Muscle layer of colon (tissue), 2 donors: ENCODE data around the gene DMKN.

Source experiments
- H3K27ac ChIP-seq: one replicate; pipeline ENCODE4 v1.7.0; 2013; ENCODE audit warnings: low read depth, mild to moderate bottlenecking, low read length, moderate library complexity
- H3K27me3 ChIP-seq, 2 donors: one replicate each; pipeline ENCODE4 v1.7.0; 2013; ENCODE audit warnings: low read length in 2 of 2, mild to moderate bottlenecking in 2 of 2; ENCODE audit not compliant: insufficient read depth in 2 of 2, control insufficient read depth in 1 of 2
- H3K36me3 ChIP-seq: one replicate; pipeline ENCODE4 v1.7.0; 2013; ENCODE audit warnings: mild to moderate bottlenecking, low read length; ENCODE audit not compliant: insufficient read depth
- H3K4me1 ChIP-seq: one replicate; pipeline ENCODE4 v1.7.0; 2013; ENCODE audit warnings: mild to moderate bottlenecking, low read length; ENCODE audit not compliant: insufficient read depth
- H3K4me3 ChIP-seq, 2 donors: one replicate each; pipeline ENCODE4 v1.7.0; 2013; ENCODE audit warnings: low read length in 2 of 2, low read depth in 1 of 2, mild to moderate bottlenecking in 1 of 2, moderate library complexity in 1 of 2
- H3K9ac ChIP-seq: one replicate; pipeline ENCODE4 v1.7.0; 2013; ENCODE audit warnings: low read length
- H3K9me3 ChIP-seq: one replicate; pipeline ENCODE4 v1.7.0; 2013; ENCODE audit warnings: mild to moderate bottlenecking, low read length
- donor health status: abdominal sarcoma.
- donor health status: Adenocarcinoma of cecum.

The DMKN gene

DNA sequence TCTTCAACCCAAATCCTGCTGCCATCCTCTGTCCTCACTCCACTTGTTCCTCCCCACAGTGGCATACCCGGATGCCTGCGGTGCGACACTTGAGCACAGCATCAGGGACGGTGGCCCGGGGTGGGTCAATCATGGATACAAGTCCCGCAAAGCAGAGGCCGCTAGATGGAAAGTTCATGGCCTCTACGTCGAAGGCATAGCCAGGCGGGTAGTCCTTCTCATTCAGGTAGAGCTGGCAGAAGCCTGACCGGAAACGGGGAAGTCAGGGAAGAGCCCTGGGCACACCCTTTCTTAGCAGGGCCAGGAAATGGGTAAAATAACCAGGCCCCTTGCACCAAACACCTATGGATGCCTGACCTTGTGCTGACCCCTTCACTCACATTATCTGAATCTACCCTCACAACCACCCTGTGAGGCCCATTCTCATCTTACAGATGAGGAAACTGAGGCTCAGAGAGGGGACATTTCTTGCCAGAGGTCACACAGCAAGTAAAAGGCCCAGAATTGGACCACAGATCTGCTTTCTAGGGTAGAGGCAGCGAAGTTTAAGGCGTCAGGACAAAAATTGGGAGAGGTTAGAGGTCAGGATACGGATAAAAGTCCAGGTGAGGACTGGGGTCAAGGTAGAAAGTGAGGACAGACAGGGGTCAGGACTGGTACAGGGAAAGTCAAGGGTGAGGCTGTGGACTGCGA, 43.5 kb upstream of the DMKN start:
- no peak overlapping the region for H3K4me3 ChIP-seq
- no peak overlapping the region for H3K9ac ChIP-seq
- H3K27me3 ChIP-seq = peaks cover 10 to 50% of the 10 kb centered on the region in 2 donors
- no peaks in the 10 kb centered on the region for H3K9me3 ChIP-seq
- no peaks in the 10 kb centered on the region for H3K4me1 ChIP-seq
- no peaks in the 10 kb centered on the region for H3K36me3 ChIP-seq
- H3K27ac ChIP-seq = no peak overlapping the region

- no peaks in the 10 kb centered on the region for H3K36me3 ChIP-seq
- H3K4me3 ChIP-seq = no peak overlapping the region
- H3K27ac ChIP-seq = no peak overlapping the region
- H3K9me3 ChIP-seq = no peaks in the 10 kb centered on the region
- H3K27me3 ChIP-seq = peaks cover 10 to 47% of the 10 kb centered on the region in 2 donors
- no peak overlapping the region for H3K9ac ChIP-seq
- H3K4me1 ChIP-seq = no peaks in the 10 kb centered on the region
Observed at GRCh38 chr19:35556025-35556590, 42.7 kb upstream of the DMKN start.

DNA sequence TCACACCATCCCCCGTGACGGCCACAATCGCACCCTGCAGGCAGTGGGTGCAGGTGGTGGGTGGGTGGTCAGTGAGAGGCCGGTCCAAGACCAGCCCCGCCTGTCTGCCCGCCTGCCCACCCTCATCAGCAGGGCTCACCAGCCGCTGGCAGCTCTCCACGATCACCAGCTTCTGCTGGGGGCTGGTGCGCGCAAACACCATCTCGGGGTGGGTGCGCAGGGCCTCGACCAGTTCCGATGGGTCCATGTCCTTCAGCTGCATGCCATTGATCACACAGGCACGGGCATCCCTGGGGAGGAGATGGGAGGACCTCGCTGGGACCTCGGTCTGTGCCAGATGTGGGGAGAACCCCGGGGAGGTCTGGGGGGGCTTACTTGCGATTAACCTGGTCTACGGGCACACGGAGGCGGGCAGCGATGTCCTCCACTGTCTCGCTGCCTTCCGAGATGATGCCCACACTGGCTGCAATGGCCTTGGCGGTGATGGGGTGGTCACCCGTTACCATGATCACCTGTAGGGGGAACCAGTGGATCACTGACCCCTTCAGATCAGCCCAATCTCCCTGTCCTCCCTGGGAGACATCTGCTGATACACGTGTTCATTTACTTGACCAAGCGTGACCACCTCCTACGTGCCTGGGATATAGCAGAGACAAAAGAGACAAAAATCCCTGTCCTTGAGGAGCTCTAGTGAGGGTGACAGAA, 42.0 kb upstream of the DMKN start:
- H3K9me3 ChIP-seq = no peaks in the 10 kb centered on the region
- no peak overlapping the region for H3K27ac ChIP-seq
- H3K27me3 ChIP-seq = peaks cover 10 to 40% of the 10 kb centered on the region in 2 donors
- no peaks in the 10 kb centered on the region for H3K36me3 ChIP-seq
- no peak overlapping the region for H3K4me3 ChIP-seq
- H3K9ac ChIP-seq = no peak overlapping the region
- no peaks in the 10 kb centered on the region for H3K4me1 ChIP-seq

DNA sequence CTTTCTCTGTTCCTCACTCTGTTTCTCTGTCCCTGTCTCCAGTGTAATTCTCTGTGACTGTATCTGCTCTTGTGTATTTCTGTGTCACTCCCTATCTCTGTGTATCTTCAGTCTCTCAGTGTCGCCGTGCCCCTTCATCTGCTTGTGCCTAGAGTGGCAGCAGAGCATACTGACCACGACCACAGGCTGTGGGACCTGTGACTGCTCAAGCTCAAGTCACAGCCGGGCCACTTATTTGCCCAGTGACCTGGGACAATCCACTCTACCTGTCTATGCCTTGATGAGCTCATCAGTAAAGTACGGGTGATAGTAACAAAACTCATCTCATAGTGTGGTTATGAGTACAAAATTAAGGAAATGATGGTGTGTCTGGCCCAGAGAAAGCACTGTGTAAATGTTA, 40.6 kb upstream of the DMKN start:
- Histone ChIP-seq H3K4me1 (no peaks in the 10 kb centered on the region), H3K4me3 (no peak overlapping the region), H3K9me3 (no peaks in the 10 kb centered on the region), H3K9ac (no peak overlapping the region), H3K27me3 (peaks cover 5 to 26% of the 10 kb centered on the region in 2 donors), H3K36me3 (no peaks in the 10 kb centered on the region), H3K27ac (no peak overlapping the region)

- H3K4me1 ChIP-seq = no peaks in the 10 kb centered on the region
- H3K36me3 ChIP-seq = no peaks in the 10 kb centered on the region
- H3K9me3 ChIP-seq = no peaks in the 10 kb centered on the region
- H3K27me3 ChIP-seq = peaks cover 0 to 21% of the 10 kb centered on the region in 2 donors
- no peak overlapping the region for H3K27ac ChIP-seq
- H3K4me3 ChIP-seq = no peak overlapping the region
- H3K9ac ChIP-seq = no peak overlapping the region
Observed at GRCh38 chr19:35553385-35554000, 40.0 kb upstream of the DMKN start.

DNA sequence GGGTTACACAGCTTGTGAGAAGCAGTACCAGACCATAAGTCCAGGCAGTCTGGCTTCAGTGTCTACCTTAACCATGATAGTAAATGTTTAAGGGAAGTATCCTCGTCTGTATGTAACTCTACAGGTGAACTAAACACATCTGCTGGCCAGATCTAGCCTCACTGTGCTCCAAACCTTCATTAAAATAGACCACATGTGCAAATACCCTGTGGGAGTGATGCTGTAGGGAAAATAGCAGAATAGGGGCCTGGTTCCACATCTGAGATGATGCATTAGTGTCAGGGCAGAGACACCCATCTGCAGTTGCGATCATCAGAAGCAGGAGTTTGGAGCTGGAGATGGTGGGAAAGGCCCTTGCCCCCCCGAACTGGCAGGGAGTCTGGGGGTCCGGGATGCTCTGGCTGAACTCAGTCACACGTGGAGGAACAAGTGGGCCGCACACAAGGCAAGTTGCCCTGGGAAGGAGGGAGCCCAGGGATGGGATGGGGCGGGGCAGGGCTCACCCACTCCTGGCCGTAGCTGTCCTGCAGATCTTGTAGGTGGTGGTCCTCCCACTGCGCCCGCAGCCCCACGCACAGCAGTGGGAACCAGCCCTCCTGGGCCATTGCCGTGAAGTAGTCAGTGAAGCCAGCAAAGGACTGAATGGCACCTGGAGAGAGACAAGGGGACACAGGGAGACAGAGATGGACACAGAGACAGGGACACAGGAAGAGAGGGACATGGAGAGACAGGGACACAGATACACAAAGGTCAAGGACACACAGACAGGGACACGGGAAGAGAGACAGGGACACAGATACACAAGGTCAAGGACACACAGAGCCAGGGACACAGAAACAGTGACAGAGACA, 39.3 kb upstream of the DMKN start:
- Histone ChIP-seq H3K9me3 (no peaks in the 10 kb centered on the region), H3K27ac (no peak overlapping the region), H3K27me3 (peaks cover 0 to 13% of the 10 kb centered on the region in 2 donors), H3K9ac (no peak overlapping the region), H3K36me3 (no peaks in the 10 kb centered on the region), H3K4me3 (no peak overlapping the region), H3K4me1 (no peaks in the 10 kb centered on the region)

DNA sequence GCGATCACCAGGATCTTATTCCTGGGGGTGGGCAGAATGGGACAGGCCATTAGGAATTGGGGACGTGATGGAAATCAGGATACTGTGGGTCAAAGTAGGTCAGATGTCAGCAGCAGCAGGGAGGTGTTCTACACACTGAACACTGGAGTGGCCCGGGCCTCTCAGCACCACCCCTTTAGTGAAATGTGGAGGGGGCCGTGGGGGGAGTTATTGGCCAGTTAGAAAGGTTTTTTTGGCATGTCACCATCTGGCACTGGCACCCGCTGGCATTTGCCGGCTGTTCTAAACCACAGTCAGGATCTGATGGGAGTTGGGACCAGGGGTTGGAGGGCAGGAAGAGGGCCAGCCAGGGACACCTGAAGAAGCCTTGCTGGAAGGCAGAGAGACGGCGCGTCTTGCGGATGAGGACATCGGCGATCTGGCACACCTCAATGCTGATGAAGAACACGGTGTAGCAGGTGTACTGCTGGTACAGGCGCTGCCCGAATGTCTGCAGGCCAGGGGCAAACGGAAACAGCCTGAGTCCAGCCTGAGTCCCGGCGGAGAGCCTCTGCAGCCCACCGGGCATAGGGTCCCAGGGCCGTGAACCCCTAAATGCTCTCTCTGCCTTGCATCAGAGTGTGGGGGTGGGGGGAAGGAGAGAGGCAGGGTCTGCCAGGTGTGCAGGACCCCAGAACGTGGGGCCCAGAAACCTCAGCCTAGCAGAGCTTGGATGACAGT, 37.8 kb upstream of the DMKN start:
- H3K9me3 ChIP-seq = no peaks in the 10 kb centered on the region
- H3K27me3 ChIP-seq = peaks cover 0 to 5% of the 10 kb centered on the region in 2 donors
- H3K9ac ChIP-seq = no peak overlapping the region
- H3K36me3 ChIP-seq = no peaks in the 10 kb centered on the region
- H3K4me1 ChIP-seq = peaks cover 10% of the 10 kb centered on the region
- H3K27ac ChIP-seq = no peak overlapping the region
- no peak overlapping the region for H3K4me3 ChIP-seq

DNA sequence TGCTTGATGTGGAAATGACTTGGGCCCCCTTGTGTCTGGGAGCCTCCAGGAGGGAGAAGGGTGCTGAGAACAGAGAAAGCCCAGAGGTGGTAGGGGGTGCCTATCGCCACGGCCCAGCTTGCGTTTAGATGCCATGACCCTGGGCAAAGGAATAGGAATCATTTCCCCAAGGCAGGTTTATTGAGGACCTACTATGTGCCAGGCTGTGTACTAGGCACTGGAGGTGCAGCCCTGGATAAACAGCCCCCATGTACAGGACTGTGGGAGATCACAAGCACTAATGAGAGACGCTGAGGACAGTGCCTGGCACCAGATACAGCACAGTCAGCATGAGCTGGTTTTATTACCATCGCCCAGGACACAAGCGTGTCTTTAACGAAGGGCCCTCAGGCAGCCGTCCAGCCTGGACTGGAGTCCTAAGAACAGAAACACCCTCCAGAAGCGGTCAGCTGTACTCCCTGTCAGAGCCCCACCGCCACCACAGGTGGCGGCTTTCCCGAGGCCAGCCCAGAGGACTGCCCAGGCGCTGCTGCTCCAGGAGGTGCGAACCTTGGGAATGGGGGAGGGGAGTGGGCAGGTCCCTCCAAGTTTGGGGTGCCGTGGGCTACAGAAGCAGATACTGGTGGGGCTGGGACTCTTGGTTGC, 36.6 kb upstream of the DMKN start:
- H3K9me3 ChIP-seq = no peaks in the 10 kb centered on the region
- no peak overlapping the region for H3K9ac ChIP-seq
- no peak overlapping the region for H3K27ac ChIP-seq
- no peaks in the 10 kb centered on the region for H3K27me3 ChIP-seq
- H3K4me3 ChIP-seq = no peak overlapping the region
- H3K4me1 ChIP-seq = peaks cover 14% of the 10 kb centered on the region
- H3K36me3 ChIP-seq = no peaks in the 10 kb centered on the region

GRCh38 chr19:35549174-35549788, 35.8 kb upstream of the DMKN start:
- Histone ChIP-seq H3K4me3 (no peak overlapping the region), H3K4me1 (peaks cover 18% of the 10 kb centered on the region), H3K9ac (no peak overlapping the region)

DNA sequence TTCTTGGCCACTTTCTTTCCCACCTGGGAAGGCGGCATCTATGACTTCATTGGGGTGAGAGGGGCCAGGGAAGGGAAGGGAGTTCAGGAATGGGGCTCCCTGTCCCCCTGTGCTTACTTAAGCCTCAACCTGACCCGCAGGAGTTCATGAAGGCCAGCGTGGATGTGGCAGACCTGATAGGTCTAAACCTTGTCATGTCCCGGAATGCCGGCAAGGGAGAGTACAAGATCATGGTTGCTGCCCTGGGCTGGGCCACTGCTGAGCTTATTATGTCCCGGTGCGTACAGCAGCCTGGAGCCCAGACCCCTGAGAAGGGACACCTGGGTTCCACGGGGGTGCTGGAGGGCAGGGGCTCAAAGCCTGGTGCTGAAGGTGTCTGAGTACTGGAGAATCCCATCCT, 33.1 kb upstream of the DMKN start:
- Histone ChIP-seq H3K27ac (peak overlapping the region; percentile 94), H3K4me3 (peak overlapping the region in 1 of 2 donors; percentile 87), H3K4me1 (peaks cover 22% of the 10 kb centered on the region), H3K36me3 (no peaks in the 10 kb centered on the region), H3K9ac (peak overlapping the region; percentile 78), H3K27me3 (no peaks in the 10 kb centered on the region), H3K9me3 (no peaks in the 10 kb centered on the region)

More at GRCh38 chr19:35549174-35549788, 35.8 kb upstream of the DMKN start:
- Histone ChIP-seq H3K27me3 (no peaks in the 10 kb centered on the region), H3K9me3 (no peaks in the 10 kb centered on the region), H3K27ac (no peak overlapping the region), H3K36me3 (no peaks in the 10 kb centered on the region)
